Activated T-cell treated with anti-CD3 and anti-CD28 coated beads, Interleukin-2, amount 50 U/mL, for 4 hours (primary cell): ENCODE measurements around the gene FANCG. TPM values are rescaled to one million over a fixed set of nuclear protein-coding genes. Genes with fewer than 3 reads are reported as not detected.
A peak's percentile ranks its signal among the peaks of the same experiment; 100 is the strongest.

ENCODE experiments used
- ATAC-seq, 2 donors: fragments of 200-7000 bp; cut with Tn5 transposase; one replicate each; pipeline ENCODE4 v1.10.0; 2021
- DNase-seq: peaks from one replicate; pipeline ENCODE4 v3.0.0-alpha.2; 2020
- H3K27me3 Mint-ChIP-seq: one replicate; pipeline ENCODE4 v1.8.0; 2021; ENCODE audit warnings: low read depth, mixed read lengths
- H3K36me3 Mint-ChIP-seq: one replicate; pipeline ENCODE4 v1.8.0; 2022; ENCODE audit warnings: mixed read lengths; ENCODE audit not compliant: insufficient read depth
- H3K4me1 Mint-ChIP-seq: one replicate; pipeline ENCODE4 v1.8.0; 2021; ENCODE audit warnings: low read depth, mixed read lengths
- H3K4me3 Mint-ChIP-seq: one replicate; pipeline ENCODE4 v1.8.0; 2021; ENCODE audit warnings: mild to moderate bottlenecking, moderate library complexity, mixed read lengths
- H3K9me3 Mint-ChIP-seq: one replicate; pipeline ENCODE4 v1.8.0; 2021; ENCODE audit warnings: mixed read lengths
- total RNA-seq, 3 donors: library from RNA; stranded (reverse); gene quantifications; one replicate each; pipeline ENCODE4 v1.2.1, GENCODE V29; 2021

Gene FANCG
- total RNA-seq, 3 donors from 2014 or later: 40.0 to 62.6 (median 54.4) TPM

DNA sequence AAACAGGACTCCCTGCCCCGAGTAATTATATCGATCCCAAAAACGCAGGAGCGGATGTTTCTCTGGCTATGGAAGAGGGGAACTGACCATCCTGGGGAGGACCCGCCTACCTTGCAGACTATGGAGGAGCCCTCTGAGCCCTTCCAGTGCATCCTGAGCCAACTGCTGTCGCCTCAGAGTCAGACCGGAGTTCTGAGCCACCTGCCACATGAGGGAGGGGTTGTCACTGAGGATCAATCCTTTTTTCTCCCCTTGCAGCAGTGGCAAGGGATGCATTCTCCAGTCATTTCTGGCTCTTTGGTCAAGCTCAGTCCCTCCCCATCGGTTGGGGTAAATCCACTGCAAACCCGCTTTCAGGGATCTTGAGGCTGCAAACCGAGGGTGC, 709 bp downstream of the FANCG start:
- no peak for ATAC-seq
- Mint-ChIP-seq H3K27me3 (no peaks in the 10 kb centered on the region), H3K9me3 (no peaks in the 10 kb centered on the region), H3K4me3 (peak overlapping the region; percentile 91), H3K4me1 (peaks cover 15% of the 10 kb centered on the region), H3K36me3 (peaks cover 10% of the 10 kb centered on the region)
- no peak for DNase-seq

DNA sequence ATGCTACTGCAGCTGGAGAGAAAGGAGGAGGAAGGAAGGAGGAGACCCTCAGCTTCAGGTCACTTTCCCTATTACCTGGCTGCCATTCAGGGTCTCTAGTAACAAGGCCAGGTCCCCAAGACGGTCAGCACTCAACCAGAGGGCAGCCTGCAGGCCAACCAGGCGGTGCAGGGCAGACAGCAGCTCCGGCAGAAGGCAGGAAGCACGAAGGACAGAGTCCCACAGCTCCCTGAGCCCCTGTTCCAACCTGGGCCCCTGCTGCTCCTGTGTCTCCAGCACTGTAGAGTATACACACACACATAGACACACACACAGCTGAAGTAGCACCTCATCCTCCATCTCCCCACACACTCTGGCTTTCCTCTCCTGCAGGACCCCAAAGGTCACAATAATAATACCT, 1.7 kb downstream of the FANCG start:
- Mint-ChIP-seq H3K4me1 (peaks cover 24% of the 10 kb centered on the region), H3K4me3 (peak overlapping the region; percentile 91), H3K9me3 (no peaks in the 10 kb centered on the region), H3K27me3 (no peaks in the 10 kb centered on the region), H3K36me3 (peaks cover 16% of the 10 kb centered on the region)
- DNase-seq (no peak), ATAC-seq (no peak)

DNA sequence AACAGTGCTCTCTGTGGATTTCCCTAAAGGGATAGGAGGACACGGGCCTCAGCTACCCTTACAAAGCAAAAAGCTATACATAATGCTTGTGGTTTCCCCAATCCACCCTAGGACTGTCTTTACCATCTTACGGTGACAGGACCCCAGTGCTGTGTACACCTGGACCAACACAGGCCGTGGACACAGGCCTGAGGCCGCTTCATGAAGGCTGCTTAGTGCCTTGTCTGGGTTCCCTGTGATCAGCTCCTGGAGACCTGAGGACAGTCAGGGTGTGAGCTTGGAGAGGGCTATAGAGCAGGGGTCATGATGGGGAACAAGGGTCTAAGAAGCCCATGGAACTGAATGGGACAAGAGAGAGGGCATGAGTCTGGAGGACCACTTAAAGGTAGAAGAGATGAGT, 2.9 kb downstream of the FANCG start:
- no peak for DNase-seq
- no peak overlapping the region for H3K4me3 Mint-ChIP-seq
- H3K27me3 Mint-ChIP-seq: no peaks in the 10 kb centered on the region
- no peaks in the 10 kb centered on the region for H3K9me3 Mint-ChIP-seq
- peaks cover 28% of the 10 kb centered on the region for H3K4me1 Mint-ChIP-seq
- H3K36me3 Mint-ChIP-seq: peaks cover 16% of the 10 kb centered on the region
- ATAC-seq: no peak

DNA sequence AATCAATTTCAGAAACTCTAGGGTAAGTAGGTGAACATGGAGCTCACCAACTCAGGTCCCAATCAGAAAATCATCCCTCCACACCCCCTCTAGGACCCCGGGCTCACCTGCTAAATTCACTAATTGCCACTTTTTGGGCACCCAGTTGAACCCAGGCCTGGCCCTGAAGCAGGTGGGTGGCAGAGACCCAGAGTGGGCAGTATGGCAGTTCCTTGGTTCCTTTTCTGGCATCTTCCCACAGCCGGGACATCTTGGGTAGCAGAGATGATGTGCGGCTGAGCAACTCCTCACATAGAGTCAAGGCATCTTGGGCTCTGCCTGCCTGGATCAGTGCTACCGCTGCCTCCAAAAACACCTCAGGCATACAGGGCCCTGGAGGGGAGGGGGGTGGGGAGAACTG, 4.4 kb downstream of the FANCG start:
- Mint-ChIP-seq H3K4me1 (peaks cover 35% of the 10 kb centered on the region), H3K36me3 (peaks cover 26% of the 10 kb centered on the region), H3K4me3 (no peak overlapping the region), H3K27me3 (no peaks in the 10 kb centered on the region), H3K9me3 (no peaks in the 10 kb centered on the region)
- ATAC-seq: no peak
- DNase-seq: no peak

DNA sequence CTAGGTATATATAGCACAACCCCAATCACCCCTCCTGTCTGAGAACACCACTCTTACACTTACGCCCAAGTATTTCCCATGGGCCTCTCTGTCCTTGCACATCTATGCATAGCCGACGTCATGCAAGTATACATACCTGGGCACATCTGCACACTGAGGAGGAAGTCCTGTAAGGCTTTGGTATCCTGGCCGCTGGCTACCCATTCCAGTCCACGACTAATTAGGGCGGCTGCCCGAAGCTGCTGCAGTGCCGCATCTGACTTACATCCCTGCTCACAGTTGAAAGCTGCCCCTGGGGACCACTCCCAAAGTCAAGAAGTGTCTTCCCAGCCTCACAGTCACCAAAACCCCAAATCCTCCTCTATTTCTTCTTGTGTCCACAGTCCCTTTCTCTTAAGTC, 5.0 kb downstream of the FANCG start:
- Mint-ChIP-seq H3K4me3 (no peak overlapping the region), H3K9me3 (no peaks in the 10 kb centered on the region), H3K27me3 (no peaks in the 10 kb centered on the region), H3K36me3 (peaks cover 29% of the 10 kb centered on the region), H3K4me1 (peaks cover 38% of the 10 kb centered on the region)
- no peak for ATAC-seq
- DNase-seq: no peak

DNA sequence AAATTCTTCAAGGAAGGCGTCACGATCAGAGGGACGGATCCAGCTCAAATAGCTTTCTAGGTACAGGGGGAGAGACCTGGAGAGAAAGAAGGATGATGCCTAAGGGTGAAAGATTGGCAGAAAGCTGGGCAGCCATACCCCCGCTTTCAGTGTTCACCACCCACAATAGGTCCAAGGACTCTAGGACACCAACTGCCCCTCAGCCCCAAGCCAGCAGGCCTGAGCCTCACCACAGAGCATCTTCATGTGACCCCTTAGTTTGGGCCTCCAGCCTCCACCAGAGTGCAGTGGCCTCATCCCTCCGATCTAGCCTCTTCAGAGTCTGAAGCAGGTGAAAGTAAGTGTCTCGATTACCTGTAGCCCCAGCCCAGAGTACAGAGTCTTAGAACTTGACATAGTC, 5.6 kb downstream of the FANCG start:
- no peak overlapping the region for H3K4me3 Mint-ChIP-seq
- no peaks in the 10 kb centered on the region for H3K27me3 Mint-ChIP-seq
- DNase-seq: no peak
- H3K36me3 Mint-ChIP-seq: peaks cover 34% of the 10 kb centered on the region
- ATAC-seq: no peak
- H3K4me1 Mint-ChIP-seq: peaks cover 41% of the 10 kb centered on the region
- H3K9me3 Mint-ChIP-seq: no peaks in the 10 kb centered on the region

DNA sequence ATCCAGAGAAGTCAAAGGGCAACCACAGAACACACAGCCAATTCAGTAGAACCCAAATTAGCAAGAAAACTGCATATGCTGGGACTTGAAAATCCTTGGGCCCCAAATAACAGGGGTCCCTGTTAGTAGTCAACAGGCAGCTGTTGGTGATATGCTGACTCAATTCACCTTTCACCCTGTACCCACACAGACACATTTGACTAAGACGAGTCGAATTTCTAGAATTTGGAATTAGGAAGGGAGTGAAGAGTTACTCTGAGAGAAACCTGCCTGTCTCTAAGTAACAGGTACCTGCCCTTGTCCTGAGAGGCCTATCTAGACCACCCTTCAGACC, 6.5 kb downstream of the FANCG start:
- peaks cover 42% of the 10 kb centered on the region for H3K4me1 Mint-ChIP-seq
- DNase-seq (no peak), ATAC-seq (no peak)

DNA sequence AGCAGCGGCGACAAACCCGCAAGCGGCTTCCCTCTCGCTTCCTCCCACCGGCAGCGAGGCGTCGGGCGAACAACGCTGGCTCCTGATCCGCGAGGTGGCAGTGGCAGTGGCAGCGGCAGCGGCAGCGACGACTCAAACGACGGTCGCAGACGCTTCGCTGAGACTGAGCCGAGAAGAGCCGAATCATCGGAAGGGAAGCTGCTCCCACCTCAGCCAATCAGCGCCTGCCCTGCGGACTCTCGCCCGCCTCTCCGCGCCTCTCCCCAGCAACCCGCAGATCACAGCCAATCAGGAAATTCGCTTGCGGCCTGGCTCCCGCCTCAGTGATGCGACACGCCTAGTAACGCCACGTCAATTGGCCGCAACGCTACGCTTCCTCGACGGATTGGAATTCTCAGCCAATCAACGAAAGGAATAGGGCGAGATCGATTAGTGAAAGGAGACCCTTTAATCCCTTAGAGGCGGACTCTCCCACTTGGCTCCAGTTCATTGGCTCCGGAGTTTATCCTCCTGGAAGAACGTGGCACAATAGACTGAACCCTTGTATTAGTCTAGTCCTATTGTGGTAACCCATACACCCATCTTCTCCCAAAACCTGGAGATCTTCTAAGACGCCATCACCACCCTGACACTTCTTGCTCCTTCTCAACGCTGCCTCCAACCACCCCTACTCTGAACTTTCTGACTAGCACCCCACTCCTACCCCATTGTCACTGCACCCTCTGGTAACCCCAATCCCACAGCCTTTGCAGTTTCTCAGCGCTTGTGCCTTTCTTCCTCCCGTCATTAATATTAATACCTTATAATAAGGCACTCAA, 7.1 kb downstream of the FANCG start, which contains the start of gene VCP:
Gene VCP, minus strand, starts transcription at position 165 of the 818 bp plus-strand sequence. CDS start 272 bp downstream, outside the sequence.
- H3K4me1 Mint-ChIP-seq: peaks cover 45% of the 10 kb centered on the region
- H3K36me3 Mint-ChIP-seq: peaks cover 48% of the 10 kb centered on the region
- H3K9me3 Mint-ChIP-seq: no peaks in the 10 kb centered on the region
- peak within 1 kb of the TSS; percentile 94 for H3K4me3 Mint-ChIP-seq
- DNase-seq: peak; percentile 95
- no peaks in the 10 kb centered on the region for H3K27me3 Mint-ChIP-seq
- ATAC-seq: peak; percentile 89 to 91

More for the DNA sequence above, 6.5 kb downstream of the FANCG start:
- Mint-ChIP-seq H3K27me3 (no peaks in the 10 kb centered on the region), H3K9me3 (no peaks in the 10 kb centered on the region), H3K36me3 (peaks cover 42% of the 10 kb centered on the region), H3K4me3 (peak overlapping the region; percentile 94)

DNA sequence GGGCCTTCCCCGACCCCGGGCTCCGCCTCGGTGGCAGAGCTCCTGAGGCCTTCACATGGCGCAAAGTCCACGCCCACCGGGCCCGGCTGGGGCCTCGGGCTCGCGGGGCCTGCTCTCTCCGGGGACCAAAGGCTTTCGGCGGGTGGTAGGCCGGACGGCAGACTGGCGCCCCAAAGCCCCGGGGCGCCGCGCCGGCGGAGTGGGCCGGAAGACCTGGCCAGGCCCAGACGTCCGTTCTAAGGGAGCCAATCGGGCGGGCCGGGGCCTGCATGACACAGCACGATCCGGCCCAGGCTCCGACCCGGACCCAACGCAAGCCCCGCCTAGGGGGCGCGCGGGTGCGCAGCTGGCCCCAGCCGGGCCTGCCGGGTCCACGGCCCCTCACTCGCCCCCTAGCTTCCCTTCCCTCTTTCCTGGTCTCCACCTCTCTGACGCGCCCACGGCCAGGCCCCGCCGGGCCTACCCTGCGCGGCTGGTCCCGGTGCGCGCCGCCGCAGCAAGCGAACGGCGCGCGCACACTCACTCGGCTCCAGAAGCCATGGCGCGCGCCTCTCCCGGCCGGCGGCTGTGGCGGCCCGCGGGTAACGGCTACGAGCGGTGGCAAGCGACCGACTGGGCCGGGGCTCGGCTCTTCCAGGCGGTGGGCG, 7.8 kb downstream of the FANCG start:
- peak; percentile 59 for DNase-seq
- Mint-ChIP-seq H3K4me3 (peak overlapping the region; percentile 94), H3K36me3 (peaks cover 55% of the 10 kb centered on the region), H3K27me3 (no peaks in the 10 kb centered on the region), H3K4me1 (peaks cover 52% of the 10 kb centered on the region), H3K9me3 (no peaks in the 10 kb centered on the region)
- peak; percentile 57 to 64 for ATAC-seq

DNA sequence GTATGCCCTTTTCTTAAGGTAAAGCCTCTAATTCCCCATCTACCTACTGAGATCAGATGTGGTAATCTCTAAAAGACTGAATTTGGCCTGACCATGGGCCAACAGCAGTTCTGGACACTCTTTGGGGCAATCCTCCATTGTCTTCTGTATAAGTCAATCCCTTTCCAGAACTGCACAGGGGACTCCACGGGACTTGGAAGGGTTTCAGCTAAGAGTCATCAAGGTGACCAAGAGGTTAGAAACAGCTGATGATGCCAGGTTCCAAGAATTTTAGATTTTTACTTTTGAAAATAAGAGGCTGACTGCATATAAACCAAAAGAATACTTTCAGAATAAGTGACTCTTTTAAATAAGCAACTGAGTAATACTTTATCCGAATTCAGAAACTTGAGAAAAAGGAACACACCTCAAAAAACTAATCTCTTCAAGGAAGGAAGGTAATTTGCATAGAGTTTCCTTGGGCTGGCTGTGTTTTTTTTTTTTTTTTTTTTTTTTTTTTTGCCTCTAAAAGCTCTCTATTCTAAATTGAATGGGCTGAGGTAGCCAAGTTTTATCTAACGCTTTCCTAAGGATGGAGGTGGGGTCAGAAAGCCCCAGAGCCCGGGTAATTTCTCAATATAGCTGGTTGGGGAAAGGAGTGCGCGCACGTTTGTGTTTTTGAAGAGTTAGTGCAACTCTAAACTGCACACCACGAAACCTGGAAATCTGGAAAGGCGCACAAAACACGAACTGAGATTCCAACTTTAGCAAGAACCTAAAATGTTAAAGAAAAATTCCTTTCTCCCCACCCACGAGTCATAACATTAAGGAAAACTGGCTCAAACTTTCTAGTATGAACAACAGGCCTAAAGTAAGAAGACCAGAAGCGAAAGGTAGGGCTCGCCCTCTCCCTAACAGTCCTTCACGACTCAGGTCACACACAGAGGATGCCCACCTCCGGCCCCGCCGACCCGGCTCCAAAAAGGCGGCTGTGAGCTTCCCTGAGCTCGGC, 8.6 kb downstream of the FANCG start:
- H3K4me1 Mint-ChIP-seq: peaks cover 57% of the 10 kb centered on the region
- ATAC-seq (no peak), DNase-seq (no peak)

DNA sequence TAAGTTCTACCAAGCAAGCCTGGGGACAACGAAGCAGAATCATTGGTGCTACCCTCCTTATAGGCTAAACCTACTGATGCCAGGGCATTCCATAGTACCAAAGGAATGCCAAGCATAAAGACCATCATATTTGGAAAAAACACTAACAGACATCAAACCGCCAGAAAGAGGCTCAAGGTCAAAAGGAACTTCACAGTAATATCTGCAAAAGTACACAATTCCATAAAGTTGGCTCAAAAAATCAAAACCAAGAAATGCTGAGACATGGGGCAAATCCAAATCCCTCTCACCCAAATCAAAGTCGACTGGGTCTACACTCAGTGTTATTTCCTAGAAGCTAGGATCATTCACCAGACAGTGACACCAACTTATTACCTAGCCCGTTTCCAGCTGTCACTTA, 10.7 kb downstream of the FANCG start:
- Mint-ChIP-seq H3K36me3 (peaks cover 58% of the 10 kb centered on the region), H3K4me3 (peak overlapping the region; percentile 94), H3K9me3 (no peaks in the 10 kb centered on the region), H3K4me1 (peaks cover 57% of the 10 kb centered on the region), H3K27me3 (no peaks in the 10 kb centered on the region)
- DNase-seq (no peak), ATAC-seq (no peak)

More for the DNA sequence above, 8.6 kb downstream of the FANCG start:
- H3K36me3 Mint-ChIP-seq: peaks cover 58% of the 10 kb centered on the region
- no peaks in the 10 kb centered on the region for H3K27me3 Mint-ChIP-seq
- H3K9me3 Mint-ChIP-seq: no peaks in the 10 kb centered on the region
- peak overlapping the region; percentile 94 for H3K4me3 Mint-ChIP-seq

DNA sequence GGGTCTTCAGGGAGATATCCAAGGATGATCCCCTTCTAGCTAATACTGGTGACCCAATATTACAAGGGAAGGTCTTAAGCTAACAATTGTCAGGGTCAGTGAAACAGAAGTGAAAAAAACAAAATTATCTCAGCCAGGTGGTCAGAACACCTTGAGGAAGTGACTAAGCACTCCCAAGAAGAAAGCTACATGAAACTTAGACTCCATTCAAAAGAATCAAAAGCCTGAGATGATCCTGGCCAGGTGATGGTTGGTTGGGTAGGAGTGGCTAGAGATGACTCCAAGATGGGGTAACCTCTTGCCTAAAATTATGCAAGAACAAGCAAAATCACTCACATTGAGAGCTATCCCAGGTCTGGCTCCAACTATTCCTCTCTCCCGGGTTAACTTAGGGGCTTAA, 12.7 kb downstream of the FANCG start:
- DNase-seq (no peak), ATAC-seq (no peak)
- Mint-ChIP-seq H3K36me3 (peaks cover 68% of the 10 kb centered on the region), H3K27me3 (no peaks in the 10 kb centered on the region), H3K4me3 (no peak overlapping the region), H3K4me1 (peaks cover 44% of the 10 kb centered on the region), H3K9me3 (no peaks in the 10 kb centered on the region)

DNA sequence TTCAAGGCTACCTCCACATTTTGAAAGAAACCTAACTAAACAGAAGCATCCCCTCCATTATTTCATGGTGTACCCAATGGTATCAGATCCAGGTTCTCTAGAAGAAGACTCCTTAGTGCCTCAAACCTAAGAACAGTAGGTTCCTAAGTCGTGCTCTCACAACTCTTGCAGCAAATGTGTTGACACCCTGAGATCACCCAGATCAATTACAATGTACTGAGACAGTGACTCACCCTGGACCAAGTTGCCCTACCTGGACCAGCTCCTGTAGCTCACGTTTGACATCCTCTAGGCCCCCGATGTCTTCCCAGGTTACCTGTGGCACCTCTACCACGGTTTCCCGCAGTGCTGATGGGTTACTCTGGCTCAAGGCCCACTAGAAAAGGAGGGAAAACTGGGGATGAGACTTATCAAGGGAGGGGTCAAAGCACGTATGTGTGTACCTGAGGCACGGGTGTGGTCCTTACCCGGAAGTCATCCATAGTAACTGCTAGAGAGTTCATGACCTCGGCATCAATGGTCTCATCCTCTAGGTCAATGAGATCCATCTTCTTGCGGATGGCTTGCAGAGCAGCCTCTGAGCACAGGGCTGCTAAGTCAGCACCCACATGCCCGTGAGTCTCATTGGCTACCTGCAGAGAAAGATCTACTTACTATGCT, 19.1 kb downstream of the FANCG start:
- no peaks in the 10 kb centered on the region for H3K9me3 Mint-ChIP-seq
- H3K27me3 Mint-ChIP-seq: no peaks in the 10 kb centered on the region
- H3K36me3 Mint-ChIP-seq: peaks cover 74% of the 10 kb centered on the region
- ATAC-seq (peak in 1 of 2 donors; percentile 28), DNase-seq (no peak)
- H3K4me1 Mint-ChIP-seq: no peaks in the 10 kb centered on the region
- H3K4me3 Mint-ChIP-seq: no peak overlapping the region

DNA sequence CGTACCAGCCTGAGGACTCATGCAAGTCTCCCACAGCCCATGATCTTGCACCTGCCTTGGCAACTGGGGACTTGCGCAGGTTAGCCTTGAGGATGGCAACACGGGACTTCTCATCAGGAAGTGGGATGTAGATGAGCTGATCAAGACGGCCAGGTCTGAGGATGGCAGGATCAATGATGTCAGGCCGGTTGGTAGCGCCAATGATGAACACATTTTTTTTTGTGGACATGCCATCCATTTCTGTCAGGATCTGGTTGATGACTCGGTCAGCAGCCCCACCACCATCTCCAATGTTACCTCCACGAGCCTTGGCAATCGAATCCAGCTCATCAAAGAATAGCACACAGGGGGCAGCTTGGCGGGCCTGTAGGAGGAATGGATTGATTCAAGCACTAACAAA, 20.3 kb downstream of the FANCG start:
- peaks cover 75% of the 10 kb centered on the region for H3K36me3 Mint-ChIP-seq
- ATAC-seq: no peak
- no peak overlapping the region for H3K4me3 Mint-ChIP-seq
- no peak for DNase-seq
- no peaks in the 10 kb centered on the region for H3K9me3 Mint-ChIP-seq
- no peaks in the 10 kb centered on the region for H3K27me3 Mint-ChIP-seq
- no peaks in the 10 kb centered on the region for H3K4me1 Mint-ChIP-seq
